Measurements from ENCODE around the gene KNDC1.
"Not testable (repeated sequence)": the region's sequence is repeated elsewhere in the genome, so short reads cannot be mapped to it uniquely, and the experiment has no call there.

KNDC1 gene

GRCh38 chr10:133226251-133226808, 66.3 kb downstream of the KNDC1 start:
- DNase-seq: no peak

GRCh38 chr10:133227256-133227655, 67.2 kb downstream of the KNDC1 start:
- no peak for DNase-seq

DNA sequence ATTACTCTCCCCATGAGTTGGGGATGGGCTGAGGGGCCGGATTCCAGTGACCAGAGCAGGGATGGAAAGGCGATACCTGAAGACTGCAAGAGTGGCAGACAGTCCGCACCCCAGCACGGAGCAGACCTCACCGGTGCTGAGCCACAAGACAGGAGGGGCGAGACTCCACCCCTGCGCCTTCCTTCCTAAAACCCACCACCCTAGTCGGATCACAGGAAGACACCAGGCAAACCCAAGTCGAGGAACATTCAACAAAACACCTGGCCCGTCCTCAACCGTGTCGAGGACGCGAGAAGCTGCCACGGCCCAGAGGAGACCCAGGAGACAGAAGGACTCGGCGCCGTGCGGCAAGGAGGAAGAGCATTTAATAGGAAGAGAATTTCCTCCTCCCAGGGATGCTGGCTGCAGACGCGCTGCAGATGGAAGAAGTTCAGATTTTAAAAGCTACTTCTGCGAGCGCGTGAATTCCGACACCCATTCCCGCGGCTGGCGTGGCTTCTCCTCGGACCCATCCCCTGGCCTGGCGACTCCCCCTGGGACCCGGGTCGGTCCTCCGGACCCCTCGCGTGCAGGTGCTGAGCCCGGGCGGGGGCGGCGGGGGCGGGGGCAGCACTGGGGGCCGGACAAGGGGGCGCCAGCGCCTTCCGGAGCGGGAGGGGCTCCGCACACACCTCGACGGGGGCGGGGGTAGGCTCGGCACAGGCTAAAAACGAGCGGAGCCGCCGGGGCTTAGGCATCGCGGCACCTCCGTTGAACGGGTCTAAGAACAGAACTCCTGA, 69.4 kb downstream of the KNDC1 start:
- DNase-seq: no peak

GRCh38 chr10:133230044-133230361, 70.0 kb downstream of the KNDC1 start, which contains the start of gene UTF1:
TSS of gene UTF1 (plus strand) at chr10:133230217. CDS start at chr10:133230289, 72 bp downstream.
- no peak for DNase-seq

- DNase-seq: no peak
Observed at GRCh38 chr10:133230387-133231195, 70.6 kb downstream of the KNDC1 start.

DNA sequence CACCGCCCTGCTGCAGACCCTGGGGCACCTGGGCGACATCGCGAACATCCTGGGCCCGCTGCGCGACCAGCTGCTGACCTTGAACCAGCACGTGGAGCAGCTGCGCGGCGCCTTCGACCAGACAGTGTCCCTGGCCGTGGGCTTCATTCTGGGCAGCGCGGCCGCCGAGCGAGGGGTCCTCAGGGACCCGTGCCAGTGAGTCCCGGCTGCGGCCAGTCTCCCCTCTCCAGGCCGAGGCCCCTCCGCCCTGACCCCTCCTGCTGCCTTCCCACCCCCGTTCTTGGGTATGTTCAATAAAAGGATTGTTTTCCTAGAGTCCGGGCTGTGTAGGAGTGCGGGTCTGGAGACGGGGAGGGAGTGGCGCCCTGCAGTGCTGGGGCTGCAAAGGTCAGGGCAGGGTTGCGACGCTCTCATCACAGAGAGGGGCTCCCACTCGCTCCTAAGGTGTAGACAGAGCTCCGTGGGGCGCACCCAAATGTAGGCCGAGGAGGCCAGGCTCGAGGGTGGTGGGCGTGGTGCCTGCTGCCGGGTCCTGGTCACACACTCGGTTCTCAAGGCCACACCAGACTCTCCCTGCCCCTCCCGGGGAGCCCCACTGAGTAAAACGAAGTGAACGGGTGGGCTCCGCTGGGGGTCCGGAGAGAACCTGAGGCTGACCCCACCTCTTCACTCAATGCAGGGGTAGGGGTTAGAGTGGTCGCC, 71.4 kb downstream of the KNDC1 start:
- no peak for DNase-seq

DNA sequence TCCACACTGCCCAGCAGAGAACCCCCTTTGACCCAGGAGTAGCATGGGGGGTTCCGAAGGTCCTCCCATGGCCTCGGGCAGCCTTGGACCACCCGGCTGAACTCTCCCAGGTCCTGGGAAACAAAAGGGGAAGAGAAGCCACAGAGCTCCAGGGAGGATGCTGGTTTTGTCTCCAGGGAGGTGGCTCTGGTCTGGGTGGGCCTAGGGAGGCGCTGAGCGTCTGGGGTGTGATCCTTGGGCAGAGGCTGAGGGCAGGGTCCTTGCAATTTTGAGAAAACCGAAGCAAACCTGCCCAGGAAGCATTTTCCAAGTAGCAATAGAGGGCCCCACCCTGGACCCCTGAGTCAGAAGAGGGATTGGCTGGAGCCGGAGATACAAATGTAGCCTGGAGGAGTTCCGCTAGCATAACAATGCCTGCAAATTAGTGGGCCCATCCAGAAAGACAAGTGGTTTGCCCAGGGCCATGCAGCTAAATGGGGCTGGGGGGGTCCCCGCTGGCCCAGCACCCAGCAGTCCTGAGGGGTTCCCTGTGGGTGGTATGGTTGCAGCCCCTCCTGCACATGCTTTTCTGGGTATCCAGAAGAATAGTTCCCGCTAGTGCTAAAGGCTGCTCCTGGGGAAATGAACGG, 72.0 kb downstream of the KNDC1 start:
- no peak for DNase-seq

- not testable (repeated sequence) for DNase-seq
Observed at GRCh38 chr10:133234796-133235195, 74.8 kb downstream of the KNDC1 start.

DNA sequence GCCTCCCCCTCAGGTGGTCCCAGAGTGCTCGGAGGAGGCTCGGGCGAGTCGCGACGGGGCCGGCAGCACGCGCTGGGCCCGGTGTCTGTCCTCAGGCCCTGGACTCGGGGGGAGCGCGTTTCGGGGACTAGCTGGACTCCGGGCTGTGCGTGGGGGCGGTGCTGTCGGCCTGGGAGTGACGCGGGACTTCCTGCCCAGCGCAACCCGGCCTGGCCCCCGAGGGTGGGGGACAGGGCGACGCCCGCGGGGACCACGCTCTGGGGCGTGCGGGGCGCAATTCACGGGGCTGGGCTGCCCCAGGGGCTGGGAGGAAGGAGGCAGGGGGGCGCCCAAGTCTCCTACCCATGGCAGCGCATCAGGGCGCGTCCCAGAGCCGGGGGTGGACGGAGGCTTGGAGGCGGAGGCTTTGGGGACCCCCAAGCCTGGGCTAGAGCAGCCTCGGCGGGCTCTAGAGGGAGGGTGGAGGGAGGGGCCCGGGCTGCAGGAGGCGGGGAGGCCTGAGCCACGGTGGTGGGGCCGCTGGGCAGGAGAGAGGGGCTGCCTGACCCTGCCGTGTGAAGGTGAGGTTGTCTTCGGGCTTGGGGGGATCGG, 75.3 kb downstream of the KNDC1 start:
- DNase-seq: no peak

GRCh38 chr10:133235932-133236331, 75.9 kb downstream of the KNDC1 start:
- no peak for DNase-seq

DNA sequence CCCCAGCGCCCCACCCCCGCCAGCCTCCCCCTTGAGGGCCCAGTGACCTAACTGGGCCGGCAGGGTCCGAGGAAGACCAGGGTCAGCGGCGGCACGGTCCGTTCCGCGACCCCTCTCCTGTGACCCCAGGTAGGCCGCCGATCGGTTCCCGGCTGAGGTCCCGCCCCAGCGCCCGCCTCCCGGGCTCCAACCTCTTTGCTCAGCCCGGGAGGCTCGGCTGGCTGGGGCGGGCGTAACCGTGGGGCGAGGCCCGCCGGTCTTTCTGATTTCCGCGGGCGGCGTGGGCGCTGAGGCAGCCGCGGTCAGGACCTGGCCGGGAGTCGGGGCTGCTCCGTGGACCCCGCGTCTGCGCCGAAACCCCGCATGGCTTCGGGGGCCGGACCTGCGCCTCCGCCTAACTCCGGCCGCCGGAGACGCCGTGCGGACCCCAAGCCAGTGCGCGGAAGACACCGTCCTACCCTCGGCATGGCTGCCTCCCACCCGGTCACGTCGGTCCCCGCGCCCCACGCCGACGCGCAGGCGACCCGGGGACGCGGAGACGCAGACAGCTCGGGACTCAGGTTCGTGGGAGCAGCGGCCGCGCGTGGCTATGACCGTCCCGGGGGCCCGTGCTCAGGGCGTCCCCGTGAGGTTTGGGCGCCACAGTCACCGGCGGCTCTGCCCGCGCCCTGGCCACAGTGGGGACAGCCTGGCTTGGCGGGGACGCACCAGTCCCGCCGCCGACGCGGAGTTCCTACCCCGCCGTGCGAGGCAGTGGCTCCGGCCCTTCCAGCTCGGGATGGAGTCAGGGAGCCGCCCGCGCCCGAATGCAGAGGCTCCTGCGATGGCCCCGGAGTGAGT, 76.6 kb downstream of the KNDC1 start:
- DNase-seq: no peak

DNA sequence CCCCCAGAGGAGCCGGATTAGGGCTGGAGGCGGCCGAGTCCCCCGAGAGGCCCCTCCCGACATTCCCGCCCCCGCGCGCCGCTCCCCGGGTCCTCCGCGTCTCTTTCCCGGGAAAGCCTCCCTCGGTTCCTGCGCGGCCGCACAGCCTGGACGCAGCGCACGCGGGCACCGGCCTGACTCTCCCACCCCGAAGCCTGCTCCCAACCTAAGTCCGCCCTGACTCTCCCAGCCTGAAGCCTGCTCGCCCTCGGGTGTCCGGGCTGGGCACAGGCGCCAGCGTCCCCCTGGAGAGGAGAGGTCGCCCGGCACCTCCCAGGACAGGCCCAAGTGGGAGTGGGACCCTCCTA, 77.2 kb downstream of the KNDC1 start:
- DNase-seq: no peak

GRCh38 chr10:133237588-133238465, 77.8 kb downstream of the KNDC1 start, which contains the start of gene VENTX:
TSS of gene VENTX (plus strand) at chr10:133237855. CDS start at chr10:133237915, 60 bp downstream.
- no peak for DNase-seq

- DNase-seq: no peak
Observed at GRCh38 chr10:133238466-133238804, 78.4 kb downstream of the KNDC1 start.

DNA sequence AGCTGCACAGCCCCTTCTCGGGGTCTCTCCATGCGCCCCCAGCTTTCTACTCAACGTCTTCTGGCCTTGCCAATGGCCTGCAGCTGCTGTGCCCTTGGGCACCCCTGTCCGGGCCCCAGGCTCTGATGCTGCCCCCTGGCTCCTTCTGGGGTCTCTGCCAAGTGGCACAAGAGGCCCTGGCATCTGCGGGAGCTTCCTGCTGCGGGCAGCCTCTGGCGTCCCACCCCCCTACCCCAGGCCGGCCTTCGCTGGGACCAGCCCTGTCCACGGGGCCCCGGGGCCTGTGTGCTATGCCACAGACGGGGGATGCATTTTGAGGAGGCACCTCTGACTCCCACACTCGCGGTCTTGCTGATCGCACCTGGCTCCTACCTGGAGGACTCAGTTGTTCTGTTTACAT, 80.0 kb downstream of the KNDC1 start:
- DNase-seq: no peak

- no peak for DNase-seq
Observed at GRCh38 chr10:133241501-133242205, 81.6 kb downstream of the KNDC1 start.

DNA sequence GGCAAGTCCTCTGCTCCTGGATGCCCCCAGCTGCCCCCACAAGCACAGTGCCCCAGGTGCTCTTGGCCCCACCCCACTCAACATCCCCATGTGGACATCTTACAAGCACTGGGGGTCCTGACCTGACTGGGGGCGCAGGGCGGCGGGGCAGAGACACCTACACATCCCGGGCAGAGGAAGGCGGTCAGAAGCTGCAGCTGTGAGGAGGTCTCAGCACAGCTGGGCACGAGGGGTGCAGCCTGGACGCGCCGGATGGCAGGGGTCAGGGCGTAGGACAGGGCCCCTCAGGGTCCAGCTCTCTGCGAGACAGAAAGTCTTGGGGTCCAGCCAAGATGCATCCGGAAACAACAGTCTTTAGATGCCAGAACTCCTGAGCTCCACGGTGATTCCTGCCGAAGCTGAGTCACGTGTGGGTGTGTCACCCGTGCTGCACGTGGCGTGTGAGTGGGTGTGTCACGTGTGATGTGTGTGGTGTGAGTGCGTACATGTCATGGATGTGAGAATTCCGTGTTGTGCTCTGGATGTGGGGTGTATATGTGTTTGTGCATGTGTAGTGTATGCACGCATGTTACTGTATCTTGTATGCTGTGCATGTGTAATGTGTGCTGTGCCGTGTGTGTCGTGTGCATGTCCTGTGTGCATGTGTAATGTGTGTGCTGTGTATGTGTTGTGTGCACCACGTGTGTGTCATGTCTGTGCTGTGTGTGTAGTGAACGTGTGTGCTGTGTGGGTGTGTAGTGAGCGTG, 82.8 kb downstream of the KNDC1 start:
- no peak for DNase-seq

DNA sequence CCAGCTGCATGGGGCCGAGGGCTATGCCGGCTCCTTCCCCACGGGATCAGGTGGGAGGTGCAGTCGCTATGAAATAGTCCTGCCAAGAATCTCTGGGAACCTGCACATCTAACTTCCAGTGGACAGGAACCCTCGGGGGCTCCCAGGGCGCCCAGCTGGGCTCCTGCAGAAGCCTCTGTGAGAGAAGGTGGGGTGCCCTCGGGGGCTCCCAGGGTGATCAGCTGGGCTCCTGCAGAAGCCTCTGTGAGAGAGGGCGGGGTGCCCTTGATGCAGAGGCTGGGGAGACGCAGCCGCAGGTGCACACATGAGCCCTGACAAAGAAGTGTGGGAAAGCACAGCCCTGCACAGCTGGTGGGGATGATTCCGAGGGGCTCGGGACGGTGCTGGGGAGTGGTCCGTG, 83.6 kb downstream of the KNDC1 start:
- DNase-seq: no peak

All from activated CD8-positive, alpha-beta memory T cell treated with anti-CD3 and anti-CD28 coated beads for 24 hours (primary cell).